B cell (primary cell): ENCODE measurements around the gene CLGN. TPM values are rescaled to one million over a fixed set of nuclear protein-coding genes. Genes with fewer than 3 reads are reported as not detected.

ENCODE experiments used
- ATAC-seq: fragments of 200-7000 bp; cut with Tn5 transposase; one replicate; pipeline ENCODE4 v1.10.0; 2021; ENCODE audit warnings: low read depth, mild to moderate bottlenecking, moderate number of reproducible peaks, moderate library complexity
- CTCF ChIA-PET: fragments of 350-600 bp; sonication (Branson Sonifier 250); formaldehyde crosslinking; loops from one replicate; lab custom pipeline; 2021; ENCODE audit warnings: antibody characterized with exemption, inconsistent platforms; lab: Charles Lee
- POLR2A ChIA-PET: fragments of 350-600 bp; sonication (Branson Sonifier 250); formaldehyde crosslinking; loops from one replicate; lab custom pipeline; 2021; ENCODE audit warnings: antibody characterized with exemption; lab: Charles Lee
- DNase-seq: peaks from one replicate; pipeline ENCODE4 v3.0.0; 2013
- H2AFZ ChIP-seq: 2 replicates; pipeline ENCODE4 v1.6.1; 2012; ENCODE audit warnings: mild to moderate bottlenecking, low read depth, low read length; ENCODE audit not compliant: insufficient read depth, poor library complexity, severe bottlenecking
- H3K27ac ChIP-seq, 2 donors: 1 replicate in 1 of 2; 2 replicates in 1 of 2; pipeline ENCODE4 v1.5.1; 2012 to 2013; ENCODE audit warnings: low read length in 2 of 2, mild to moderate bottlenecking in 2 of 2, moderate library complexity in 1 of 2
- H3K27me3 ChIP-seq, 4 experiments: fragments of 200-600 bp in 1 of 4; sonication (generic) in 1 of 4; replicated peaks in 1 of 4; 1 replicate in 2 of 4; 2 replicates in 2 of 4; pipeline versions ENCODE4 v1.6.1 to v1.7.0; 2013 to 2016; ENCODE audit warnings: low read length in 3 of 4, mild to moderate bottlenecking in 2 of 4, mixed read lengths in 1 of 4, moderate library complexity in 1 of 4; ENCODE audit not compliant: insufficient read depth in 4 of 4, control insufficient read depth in 3 of 4; ENCODE audit errors: control extremely low read depth in 1 of 4
- H3K36me3 ChIP-seq, 2 experiments: replicated peaks in 1 of 2; 1 replicate in 1 of 2; 2 replicates in 1 of 2; pipeline versions ENCODE4 v1.6.1 to v1.7.1; 2013; ENCODE audit warnings: low read length in 1 of 2; ENCODE audit not compliant: insufficient read depth in 2 of 2, control insufficient read depth in 1 of 2; ENCODE audit errors: control extremely low read depth in 1 of 2, extremely low read depth in 1 of 2
- H3K4me1 ChIP-seq, 2 donors: fragments of 200-600 bp in 1 of 2; sonication (generic) in 1 of 2; 1 replicate in 1 of 2; 2 replicates in 1 of 2; pipeline versions ENCODE4 v1.5.1 to v1.6.1; 2013 to 2017; ENCODE audit warnings: low read length in 2 of 2; ENCODE audit not compliant: control insufficient read depth in 2 of 2, insufficient read depth in 2 of 2
- H3K4me2 ChIP-seq: replicated peaks from 2 replicates; pipeline ENCODE3; 2012; ENCODE audit warnings: mild to moderate bottlenecking, low read depth, low read length; ENCODE audit not compliant: poor library complexity, severe bottlenecking
- H3K4me3 ChIP-seq, 5 experiments: fragments of 200-600 bp in 1 of 5; sonication (generic) in 1 of 5; 1 replicate in 3 of 5; 2 replicates in 2 of 5; pipeline versions ENCODE4 v1.5.1 to v1.7.0; 2011 to 2016; ENCODE audit warnings: low read length in 4 of 5, mild to moderate bottlenecking in 4 of 5, low read depth in 2 of 5, control low read depth in 1 of 5, moderate library complexity in 1 of 5; ENCODE audit not compliant: insufficient read depth in 1 of 5; ENCODE audit errors: control extremely low read depth in 1 of 5, extremely low read depth in 1 of 5
- H3K79me2 ChIP-seq: fragments of 200-600 bp; sonication (generic); one replicate; pipeline ENCODE4 v1.6.0; 2016; ENCODE audit warnings: low read length; ENCODE audit not compliant: control insufficient read depth, insufficient read depth
- H3K9ac ChIP-seq: fragments of 200-600 bp; sonication (generic); 2 replicates; pipeline ENCODE4 v1.6.1; 2017; ENCODE audit warnings: mild to moderate bottlenecking, low read length, moderate library complexity
- H3K9me3 ChIP-seq, 3 donors: one replicate each; pipeline versions ENCODE4 v1.6.1 to v1.7.1; 2013; ENCODE audit warnings: low read length in 2 of 3; ENCODE audit not compliant: control insufficient read depth in 2 of 3, insufficient read depth in 1 of 3; ENCODE audit errors: control extremely low read depth in 1 of 3
- H4K20me1 ChIP-seq: 2 replicates; pipeline ENCODE4 v1.6.0; 2012; ENCODE audit warnings: mild to moderate bottlenecking, low read length; ENCODE audit not compliant: insufficient read depth, control insufficient read depth, poor library complexity, severe bottlenecking
- H3K27ac Mint-ChIP-seq: one replicate; pipeline ENCODE4 v1.8.0; 2021; ENCODE audit warnings: mixed read lengths
- H3K27me3 Mint-ChIP-seq: one replicate; pipeline ENCODE4 v1.8.0; 2021; ENCODE audit warnings: mixed read lengths
- H3K4me1 Mint-ChIP-seq: one replicate; pipeline ENCODE4 v1.8.0; 2021; ENCODE audit warnings: mixed read lengths
- H3K4me3 Mint-ChIP-seq: one replicate; pipeline ENCODE4 v1.8.0; 2021; ENCODE audit warnings: mixed read lengths
- H3K9me3 Mint-ChIP-seq: one replicate; pipeline ENCODE4 v1.8.0; 2022; ENCODE audit warnings: mixed read lengths; ENCODE audit not compliant: insufficient read depth
- EZH2 ChIP-seq: IDR thresholded peaks from 2 replicates; pipeline ENCODE4 v1.6.1; 2012; ENCODE audit warnings: borderline replicate concordance, low read depth, mild to moderate bottlenecking, moderate library complexity, low read length; ENCODE audit not compliant: insufficient read depth, poor library complexity, severe bottlenecking
- WGBS: methylation state at CpG from one replicate; pipeline ENCODE4 v1.1.5; 2013; ENCODE audit warnings: missing lambda C conversion rate; ENCODE audit not compliant: insufficient coverage; 5-methylcytosine and 5-hydroxymethylcytosine counted together
- intact Hi-C: fragments of 100-400 bp; cut with micrococcal nuclease; formaldehyde crosslinking; loops from one replicate; pipeline ENCODE4 v1.10.0; 2022
- polyA plus RNA-seq: library from polyadenylated mRNA; depleted of rRNA; stranded (reverse); fragments of >200 nt; gene quantifications from 2 replicates; pipeline ENCODE4 v1.2.3, GENCODE V29; 2012
- total RNA-seq, 2 donors: library from RNA; stranded (reverse); fragments of 120-200 nt in 1 of 2; gene quantifications; 1 replicate in 1 of 2; 2 replicates in 1 of 2; pipeline versions ENCODE4 v1.2.3 to v1.2.4, GENCODE V29; 2013 to 2022
- TF ChIP-seq, protein P1 (sequence below): fragments of 200-600 bp; IDR thresholded peaks from one replicate; pipeline ENCODE4 v1.8.0; 2022; ENCODE audit warnings: antibody characterized with exemption, mild to moderate bottlenecking

Gene CLGN
- total and polyA plus RNA-seq, 2 donors (not counting 1 experiment from before 2014, with no cell fraction given): not detected

GRCh38 chr4:140400111-140400510 is 27.3 kb downstream of the CLGN start:
- Mint-ChIP-seq H3K4me1 (no peaks in the 10 kb centered on the region), H3K27me3 (peaks cover 14% of the 10 kb centered on the region), H3K9me3 (no peaks in the 10 kb centered on the region), H3K4me3 (no peak overlapping the region), H3K27ac (no peak overlapping the region)
- no peak overlapping the region for H3K27ac ChIP-seq
- TF ChIP-seq EZH2: no peak
- TF ChIP-seq, protein P1, sequence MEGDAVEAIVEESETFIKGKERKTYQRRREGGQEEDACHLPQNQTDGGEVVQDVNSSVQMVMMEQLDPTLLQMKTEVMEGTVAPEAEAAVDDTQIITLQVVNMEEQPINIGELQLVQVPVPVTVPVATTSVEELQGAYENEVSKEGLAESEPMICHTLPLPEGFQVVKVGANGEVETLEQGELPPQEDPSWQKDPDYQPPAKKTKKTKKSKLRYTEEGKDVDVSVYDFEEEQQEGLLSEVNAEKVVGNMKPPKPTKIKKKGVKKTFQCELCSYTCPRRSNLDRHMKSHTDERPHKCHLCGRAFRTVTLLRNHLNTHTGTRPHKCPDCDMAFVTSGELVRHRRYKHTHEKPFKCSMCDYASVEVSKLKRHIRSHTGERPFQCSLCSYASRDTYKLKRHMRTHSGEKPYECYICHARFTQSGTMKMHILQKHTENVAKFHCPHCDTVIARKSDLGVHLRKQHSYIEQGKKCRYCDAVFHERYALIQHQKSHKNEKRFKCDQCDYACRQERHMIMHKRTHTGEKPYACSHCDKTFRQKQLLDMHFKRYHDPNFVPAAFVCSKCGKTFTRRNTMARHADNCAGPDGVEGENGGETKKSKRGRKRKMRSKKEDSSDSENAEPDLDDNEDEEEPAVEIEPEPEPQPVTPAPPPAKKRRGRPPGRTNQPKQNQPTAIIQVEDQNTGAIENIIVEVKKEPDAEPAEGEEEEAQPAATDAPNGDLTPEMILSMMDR: no peak
- no peak overlapping the region for H3K4me3 ChIP-seq
- CTCF ChIA-PET: no interaction called here
- no peak overlapping the region for H3K9ac ChIP-seq
- DNase-seq (no peak), ATAC-seq (no peak)
- H3K36me3 ChIP-seq: no peaks in the 10 kb centered on the region
- no peaks in the 10 kb centered on the region for H3K79me2 ChIP-seq
- POLR2A ChIA-PET: no interaction called here
- no peaks in the 10 kb centered on the region for H4K20me1 ChIP-seq
- H2AFZ ChIP-seq: no peak overlapping the region
- intact Hi-C loops: no loop called here
- no CpG with 5 or more reads among the region's 2 CpGs for WGBS
- H3K4me2 ChIP-seq: no peak overlapping the region
- no peaks in the 10 kb centered on the region for H3K27me3 ChIP-seq
- no peaks in the 10 kb centered on the region for H3K9me3 ChIP-seq
- no peaks in the 10 kb centered on the region for H3K4me1 ChIP-seq

DNA sequence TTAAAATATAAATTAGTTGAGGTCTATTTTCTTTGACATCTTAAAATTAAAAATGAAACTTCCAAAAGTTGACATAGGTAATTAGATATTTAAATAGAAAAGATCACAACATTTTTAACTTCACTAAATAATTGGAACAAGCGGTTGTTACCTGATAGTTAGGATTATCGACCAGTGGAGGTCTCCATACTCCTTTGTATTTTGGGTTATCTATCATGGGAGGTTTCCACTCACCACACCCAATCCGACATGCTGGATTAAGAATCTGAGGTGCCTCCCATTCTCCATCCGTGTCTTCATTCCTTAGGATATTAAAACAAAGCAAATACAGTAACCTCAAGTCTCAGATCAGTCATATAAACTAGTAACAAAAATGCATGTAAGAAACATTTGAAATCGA is 31.8 kb downstream of the CLGN start:
- no peaks in the 10 kb centered on the region for H3K4me1 ChIP-seq
- CTCF ChIA-PET: no interaction called here
- WGBS: no CpG with 5 or more reads among the region's 5 CpGs
- no peak overlapping the region for H3K4me3 Mint-ChIP-seq
- H3K4me3 ChIP-seq: no peak overlapping the region
- H3K27ac ChIP-seq: no peak overlapping the region
- H3K27me3 Mint-ChIP-seq: peaks cover 14% of the 10 kb centered on the region
- H3K27ac Mint-ChIP-seq: no peak overlapping the region
- no peaks in the 10 kb centered on the region for H4K20me1 ChIP-seq
- ATAC-seq (no peak), DNase-seq (no peak)
- H3K4me1 Mint-ChIP-seq: no peaks in the 10 kb centered on the region
- no peaks in the 10 kb centered on the region for H3K36me3 ChIP-seq
- no peaks in the 10 kb centered on the region for H3K9me3 ChIP-seq
- H3K9ac ChIP-seq: no peak overlapping the region
- no peaks in the 10 kb centered on the region for H3K79me2 ChIP-seq
- POLR2A ChIA-PET: no interaction called here
- H2AFZ ChIP-seq: no peak overlapping the region
- H3K4me2 ChIP-seq: no peak overlapping the region
- no peaks in the 10 kb centered on the region for H3K27me3 ChIP-seq
- H3K9me3 Mint-ChIP-seq: no peaks in the 10 kb centered on the region
- intact Hi-C loops: no loop called here
- no peak for TF ChIP-seq EZH2
- TF ChIP-seq, protein P1: no peak
